ENCODE results near the gene KSR2.
"Not testable (repeated sequence)": the region's sequence is repeated elsewhere in the genome, so short reads cannot be mapped to it uniquely, and the experiment has no call there.

Gene KSR2

DNA sequence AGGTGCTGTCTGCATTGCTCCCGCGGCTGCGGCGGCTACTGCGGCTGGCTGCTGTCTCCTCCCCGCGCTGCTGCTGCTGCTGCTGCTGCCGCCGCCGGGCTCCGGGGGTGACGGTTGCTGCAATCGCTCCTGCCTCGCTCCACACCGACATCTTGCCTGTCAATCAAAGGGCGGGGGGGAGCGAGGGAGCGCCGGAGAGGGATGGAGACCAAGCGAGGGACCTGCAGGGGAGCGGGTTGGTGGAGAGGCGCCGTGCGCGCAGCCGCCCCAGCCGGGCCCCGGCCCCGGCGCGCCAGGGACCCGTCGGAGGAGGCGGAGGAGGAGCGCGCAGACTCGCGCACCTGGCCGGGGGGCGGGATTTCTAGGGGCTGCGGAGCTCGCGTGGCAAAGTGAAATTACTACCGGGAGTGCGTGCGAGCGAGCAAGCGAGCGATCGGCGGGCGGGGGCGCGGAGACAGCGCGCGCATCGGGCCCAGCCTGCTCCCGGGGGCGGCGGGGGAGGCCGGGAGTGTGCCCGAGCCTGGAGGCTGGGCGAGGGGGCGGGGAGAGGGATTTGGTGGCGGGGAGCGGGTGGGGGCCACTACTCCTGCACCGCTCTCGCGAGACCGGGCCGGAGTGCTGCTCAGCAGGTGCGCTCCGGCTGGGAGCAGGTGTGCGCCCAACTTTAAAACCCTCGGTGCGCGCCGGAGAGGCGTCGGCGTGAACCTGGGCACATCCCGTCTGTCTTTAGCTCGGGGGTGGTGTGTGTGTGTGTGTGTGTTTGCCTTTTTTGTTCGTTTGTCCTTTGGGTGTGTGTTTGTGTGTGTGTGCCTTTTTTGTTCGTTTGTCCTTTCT lies at the start of gene KSR2:
KSR2 (minus strand) TSS at position 165 of the 834 bp plus-strand sequence. CDS start 735 bp downstream, outside the sequence.
- DNase-seq, result peak; percentile 49

- DNase-seq, result no peak
Observed at GRCh38 chr12:118017926-118018325, 49.1 kb upstream of the KSR2 start.

- peak; percentile 98 for DNase-seq
Observed at GRCh38 chr12:118016424-118017264, 47.9 kb upstream of the KSR2 start, which contains the start of gene RFC5. Gene RFC5, plus strand, starts transcription at chr12:118016703. Its CDS starts 125 bp downstream, at chr12:118016828.

GRCh38 chr12:118015944-118016343 lies 47.2 kb upstream of the KSR2 start:
- no peak for DNase-seq

- DNase-seq, result no peak
Observed at GRCh38 chr12:118015306-118015705, 46.5 kb upstream of the KSR2 start.

DNA sequence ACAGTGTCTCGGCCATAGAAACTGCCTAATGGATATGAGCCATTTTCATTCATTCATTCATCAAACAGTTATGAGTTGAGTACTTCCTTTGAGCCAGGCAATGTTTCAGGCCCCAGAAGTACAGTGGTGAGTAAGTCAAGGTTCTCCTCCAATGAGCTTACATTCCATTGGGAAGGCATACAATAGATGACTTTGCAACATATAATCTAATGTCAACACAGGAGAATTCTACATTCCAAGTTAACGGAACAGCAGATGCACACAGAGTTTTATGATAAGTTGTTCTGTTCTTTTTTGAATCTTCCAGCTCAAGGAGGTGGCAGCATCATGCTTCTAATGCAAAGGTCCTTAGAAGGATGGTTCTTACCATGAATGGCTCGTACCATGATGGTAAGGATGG lies 44.5 kb upstream of the KSR2 start:
- no peak for DNase-seq

DNA sequence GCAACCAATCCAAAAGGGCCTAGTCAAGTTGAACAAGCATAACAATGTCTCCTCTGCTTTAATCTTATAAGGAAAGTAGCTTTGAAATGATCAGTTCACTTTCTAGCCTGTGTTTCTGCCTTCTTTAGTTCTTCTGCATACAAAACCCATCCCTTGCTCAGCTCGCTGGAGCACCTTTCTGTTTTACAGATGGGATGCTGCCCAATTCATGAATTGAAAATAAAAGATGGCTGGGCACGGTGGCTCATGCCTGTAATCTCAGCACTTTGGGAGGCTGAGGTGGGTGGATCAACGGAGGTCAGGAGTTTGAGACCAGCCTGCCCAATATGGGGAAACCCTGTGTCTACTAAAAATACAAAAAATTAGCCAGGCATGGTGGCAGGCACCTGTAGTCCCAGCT lies 43.2 kb upstream of the KSR2 start:
- no peak for DNase-seq

DNA sequence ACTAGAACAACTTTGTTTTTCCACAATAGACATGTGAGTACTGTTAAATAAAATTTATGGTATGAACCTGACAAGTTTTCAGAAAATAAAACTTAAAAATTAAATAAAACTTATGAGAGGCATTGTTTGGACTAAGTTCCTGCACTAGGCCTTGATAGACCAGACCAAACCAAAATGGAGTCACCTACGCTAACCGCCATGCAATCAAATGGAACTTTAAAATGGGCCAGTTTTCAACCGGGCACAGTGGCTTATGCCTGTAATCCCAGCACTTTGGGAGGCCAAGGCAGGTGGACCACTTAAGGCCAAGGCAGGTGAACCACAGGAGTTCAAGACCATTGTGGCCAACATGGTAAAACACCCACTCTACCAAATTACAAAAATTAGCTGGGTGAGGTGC lies 42.6 kb upstream of the KSR2 start:
- no peak for DNase-seq

DNA sequence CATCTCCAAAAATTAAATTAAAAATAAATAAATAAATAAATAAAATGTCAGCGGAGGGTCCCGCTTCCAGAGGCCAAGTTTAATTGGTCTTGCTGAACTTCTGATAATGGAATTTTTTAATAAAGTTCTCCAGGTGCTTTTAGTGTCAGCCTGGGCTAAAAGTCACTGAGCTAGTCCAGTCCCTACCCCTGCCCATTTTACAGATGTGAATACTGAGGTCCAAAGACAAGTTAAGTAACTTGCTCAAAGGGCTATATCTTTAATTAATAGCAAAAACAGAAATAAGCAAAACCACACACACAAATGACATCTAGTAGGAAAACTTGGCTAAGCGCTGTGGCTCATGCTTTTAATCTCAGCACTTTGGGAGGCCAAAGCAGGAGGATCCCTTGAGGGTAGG lies 42.1 kb upstream of the KSR2 start:
- no peak for DNase-seq

- DNase-seq, result not testable (repeated sequence)
Observed at GRCh38 chr12:117999806-118000205, 31.0 kb upstream of the KSR2 start.

DNA sequence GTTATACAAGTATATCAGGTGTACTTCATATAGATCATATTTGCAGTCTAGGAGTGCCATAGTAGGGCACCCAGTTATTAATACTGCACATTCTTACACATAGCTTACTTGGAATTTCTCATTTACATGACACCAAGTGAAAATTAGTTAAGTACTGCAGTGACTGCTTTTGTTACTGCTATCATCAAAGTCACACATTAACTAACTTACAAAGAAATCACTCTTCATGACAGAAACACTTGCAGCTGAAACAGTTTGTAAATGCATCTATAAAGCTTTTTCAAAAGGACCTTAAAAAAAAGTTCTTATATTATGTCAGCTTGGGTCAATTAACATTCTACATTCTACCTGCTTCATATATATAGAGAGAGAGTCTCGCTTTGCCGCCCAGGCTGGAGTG lies 29.9 kb upstream of the KSR2 start:
- no peak for DNase-seq

DNA sequence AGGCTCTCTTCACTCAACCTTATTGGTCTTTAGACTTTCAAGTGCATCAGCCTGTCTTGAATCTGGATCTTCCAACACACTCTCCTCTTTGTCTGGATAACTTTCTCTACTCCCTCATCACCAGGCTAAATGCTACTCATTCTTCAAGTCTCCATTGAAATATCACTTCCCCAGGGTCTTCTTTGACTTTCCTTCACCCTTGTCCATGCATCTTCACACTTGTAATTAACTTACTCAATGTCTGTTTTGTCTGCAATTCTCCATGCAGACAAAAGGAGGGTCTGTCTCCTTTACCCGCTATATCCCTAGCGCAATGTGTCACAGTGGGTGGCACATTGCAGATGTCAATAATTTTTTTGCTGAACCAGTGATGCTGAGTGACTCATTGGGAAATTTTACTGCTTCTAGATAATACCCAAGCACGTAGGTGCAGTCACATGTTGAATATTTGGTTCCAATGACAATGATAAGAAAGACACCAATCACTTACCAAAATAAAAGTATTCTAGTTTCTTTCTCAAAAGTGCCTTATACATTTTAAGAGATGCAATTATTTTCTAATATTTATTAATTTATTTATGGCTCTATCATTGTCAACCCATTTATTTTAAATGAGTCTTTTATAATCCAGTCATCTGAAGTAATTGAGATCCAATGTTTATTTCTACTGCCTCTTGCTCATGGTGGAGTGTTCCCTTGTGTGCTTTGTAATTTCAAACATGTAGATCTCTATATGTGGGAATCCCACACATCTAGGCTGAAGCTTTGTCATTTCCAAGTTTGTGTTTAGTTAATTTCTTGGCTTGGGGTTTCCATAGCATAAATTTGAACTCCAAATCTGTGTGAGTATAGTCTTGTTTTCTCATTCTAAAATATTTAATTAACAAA lies 26.0 kb upstream of the KSR2 start:
- no peak for DNase-seq

DNA sequence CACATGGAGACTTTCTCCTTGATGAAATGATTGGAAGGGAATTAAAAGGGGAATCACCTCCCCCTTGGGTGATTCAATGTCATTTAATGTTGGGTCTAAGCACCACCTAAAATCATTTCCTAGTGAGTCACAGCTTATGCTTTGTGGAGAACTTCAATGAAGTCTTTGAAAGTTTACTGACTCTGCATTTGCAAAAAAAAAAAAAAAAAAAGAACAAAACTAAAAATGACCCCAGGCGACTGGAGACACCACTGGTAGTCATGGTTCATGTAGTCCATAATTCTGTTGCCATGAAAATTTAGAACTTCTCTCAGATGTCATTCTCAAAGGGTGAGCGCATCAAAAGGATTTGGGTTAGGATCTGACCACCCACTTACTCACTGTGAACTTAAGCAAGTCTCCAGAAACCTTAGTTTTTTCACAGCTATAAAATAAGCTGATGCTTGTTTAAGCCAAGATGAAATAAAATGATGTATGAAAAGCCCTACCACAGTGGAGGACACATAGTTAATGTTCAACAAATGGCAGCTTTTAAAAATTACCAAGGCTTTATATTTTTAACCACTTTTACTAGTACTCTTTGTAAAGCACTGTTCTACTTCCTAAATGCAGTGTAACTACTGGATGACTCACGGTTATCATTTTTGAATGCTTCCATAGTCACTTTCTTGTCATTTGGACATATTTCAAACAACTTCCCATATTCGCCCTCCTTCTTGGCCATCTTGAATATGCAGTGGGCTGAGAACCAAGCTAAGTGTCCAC lies 18.1 kb upstream of the KSR2 start:
- DNase-seq, result no peak

- DNase-seq, result no peak
Observed at GRCh38 chr12:117985182-117985581, 16.4 kb upstream of the KSR2 start.

DNA sequence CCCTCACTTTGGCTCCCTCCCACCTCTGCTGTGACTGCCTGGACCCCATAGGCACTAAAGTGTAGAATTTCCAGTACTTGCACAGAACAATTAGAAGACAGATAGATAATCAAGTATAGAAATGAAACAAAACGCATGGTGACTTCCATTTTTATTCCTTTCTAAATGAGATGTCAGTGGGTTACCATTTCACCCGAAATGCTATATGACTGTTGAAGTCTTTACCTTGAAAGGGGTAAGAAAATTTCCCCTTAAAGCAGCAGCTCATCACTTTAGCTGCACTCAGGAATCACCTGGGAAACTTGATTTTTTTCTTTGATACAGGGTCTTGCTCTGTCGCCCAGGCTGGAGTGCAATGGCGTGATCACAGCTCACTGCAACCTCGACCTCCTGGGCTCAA lies 12.5 kb upstream of the KSR2 start:
- DNase-seq, result no peak

DNA sequence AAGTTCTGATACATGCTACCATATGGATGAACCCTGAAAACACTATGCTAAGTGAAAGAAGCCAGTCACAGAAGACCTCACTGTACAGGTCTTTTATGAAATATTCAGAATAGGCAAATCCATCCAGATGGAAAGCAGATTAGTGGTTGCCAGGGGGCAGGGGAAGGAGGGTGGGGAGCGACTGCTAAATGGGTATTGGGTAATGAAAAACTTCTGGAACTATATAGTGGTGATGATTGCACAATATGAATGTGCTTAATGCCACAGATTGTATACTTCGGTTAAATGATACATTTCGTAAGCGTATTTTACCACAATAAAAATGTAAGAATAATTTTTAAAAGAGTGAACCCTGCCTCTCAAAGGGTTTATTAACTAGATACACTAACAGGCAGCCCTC lies 11.8 kb upstream of the KSR2 start:
- DNase-seq, result no peak

DNA sequence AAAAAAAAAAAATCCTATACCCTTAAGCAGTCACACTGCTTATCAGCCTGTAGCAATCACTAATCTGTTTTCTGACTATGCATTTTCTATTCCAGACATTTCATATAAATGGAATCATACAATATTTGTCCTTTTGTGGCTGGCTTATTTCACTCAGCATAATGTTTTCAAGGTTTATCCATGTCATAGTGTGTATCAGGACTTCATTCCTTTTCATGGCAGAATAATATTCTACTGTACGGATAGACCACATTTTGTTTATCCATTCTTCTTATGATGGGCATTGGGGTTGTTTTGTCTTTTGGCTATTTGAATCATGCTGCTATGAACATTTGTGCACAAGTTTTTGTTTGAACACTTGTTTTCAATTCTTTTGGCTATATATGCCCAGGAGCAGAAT lies 8.6 kb upstream of the KSR2 start:
- DNase-seq, result no peak

- DNase-seq, result no peak
Observed at GRCh38 chr12:117975006-117975405, 6.2 kb upstream of the KSR2 start.

DNA sequence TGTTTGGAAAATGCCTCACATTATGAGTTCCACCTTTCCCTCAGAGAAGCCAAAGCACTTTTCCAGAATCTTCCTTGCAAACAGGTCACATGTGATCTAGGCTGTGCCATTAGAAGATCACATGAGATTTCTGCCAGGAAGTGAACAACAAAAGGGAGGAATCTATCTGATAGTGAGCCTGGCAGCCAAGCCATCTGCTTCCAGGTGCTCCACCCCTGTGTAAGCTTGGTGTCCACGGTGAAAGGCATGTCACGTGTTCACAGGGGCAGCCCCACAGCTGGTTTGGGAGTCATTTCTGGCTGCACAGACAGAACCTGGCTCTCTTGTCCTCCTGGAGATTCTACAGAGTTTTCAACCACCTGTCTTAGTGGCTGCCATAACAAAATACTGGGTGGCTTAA lies 3.5 kb upstream of the KSR2 start:
- no peak for DNase-seq

DNA sequence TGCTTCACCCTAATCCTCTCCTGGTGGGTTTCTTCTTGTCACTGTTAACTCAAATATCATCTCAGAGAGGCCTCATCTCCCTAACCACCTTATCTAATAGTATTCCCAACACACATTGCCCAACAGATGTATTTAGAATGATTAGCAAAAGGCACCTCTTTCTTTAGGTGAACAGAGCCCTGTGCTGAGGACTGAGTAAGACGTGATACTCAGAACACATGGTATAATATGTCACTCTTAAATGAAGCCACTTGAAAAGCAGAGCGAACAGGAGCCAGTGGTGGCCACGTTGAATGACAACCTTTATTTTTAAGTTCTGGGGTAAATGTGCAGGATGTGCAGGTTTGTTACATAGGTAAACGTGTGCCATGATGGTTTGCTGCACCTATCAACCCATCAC lies 1.5 kb upstream of the KSR2 start:
- no peak for DNase-seq

- no peak for DNase-seq
Observed at GRCh38 chr12:117968151-117968789, 520 bp downstream of the KSR2 start.

- DNase-seq, result no peak
Observed at GRCh38 chr12:117967512-117967911, 1.3 kb downstream of the KSR2 start.
